ENCODE measurements around the gene HS3ST4.
"Not testable (repeated sequence)": the region's sequence is repeated elsewhere in the genome, so short reads cannot be mapped to it uniquely, and the experiment has no call there.

The HS3ST4 gene

DNA sequence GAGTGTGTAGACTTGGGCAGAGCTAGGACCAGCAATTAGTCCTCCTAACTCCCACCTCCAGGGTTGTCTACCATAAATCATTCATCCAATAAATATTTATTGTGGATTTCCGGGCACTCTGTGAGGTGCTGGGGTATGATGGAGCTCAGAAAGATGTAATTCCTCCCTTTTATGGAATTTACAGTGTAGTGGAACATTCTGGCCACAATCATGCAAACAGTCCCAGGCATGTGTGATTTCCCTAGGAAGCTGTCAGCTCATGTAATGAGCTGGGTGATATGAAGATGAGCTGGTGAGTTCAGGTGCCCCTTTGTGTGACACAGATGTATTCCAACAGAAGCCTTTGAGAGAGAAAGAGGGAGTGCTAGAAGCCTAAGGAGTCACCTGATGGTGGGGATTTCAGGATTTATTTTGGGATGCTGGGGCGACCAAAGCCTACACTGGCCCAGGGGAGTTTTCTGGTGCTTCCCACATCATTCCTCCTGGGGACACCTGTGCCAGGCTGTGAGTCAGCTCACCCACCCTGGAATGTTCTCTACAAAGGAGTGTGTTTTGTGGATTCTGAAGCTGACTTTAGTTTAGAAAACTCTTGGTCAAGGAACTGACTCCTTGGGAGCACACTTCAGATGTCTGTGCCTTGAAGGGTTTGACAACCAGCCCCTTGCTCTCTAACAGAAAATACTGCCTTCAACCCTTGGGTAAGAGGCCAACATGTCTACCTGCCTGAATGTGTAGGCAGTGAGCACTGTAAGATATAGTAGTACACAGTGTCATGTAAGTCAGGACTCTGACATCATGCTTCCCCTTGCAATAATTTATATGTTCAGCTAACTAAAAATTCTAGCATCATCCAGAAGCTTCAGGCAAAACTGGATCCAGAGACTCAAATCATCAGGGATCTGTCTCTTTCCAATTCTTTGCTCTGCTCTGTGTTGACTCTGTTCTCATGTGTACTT is 42.9 kb downstream of the HS3ST4 start:
- no peak for DNase-seq

DNA sequence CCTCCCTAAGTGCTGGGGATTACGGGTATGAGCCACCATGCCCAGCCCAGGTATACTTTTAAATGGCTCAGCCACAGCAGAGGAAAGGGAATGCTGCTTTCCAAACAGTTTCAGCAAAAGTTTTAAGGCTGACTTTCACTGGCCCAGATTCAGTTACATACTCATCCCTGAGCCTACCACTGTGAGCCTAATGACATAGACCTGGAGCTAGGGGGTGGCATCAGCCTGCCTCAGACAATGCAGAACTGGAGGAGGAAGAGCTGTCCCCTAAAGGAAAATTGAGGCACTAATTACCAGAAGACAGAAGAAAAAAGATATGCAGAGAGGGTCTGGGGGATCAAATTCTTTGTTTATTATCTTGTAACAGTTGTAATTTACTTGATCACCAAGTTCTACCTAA is 43.9 kb downstream of the HS3ST4 start:
- no peak for DNase-seq

DNA sequence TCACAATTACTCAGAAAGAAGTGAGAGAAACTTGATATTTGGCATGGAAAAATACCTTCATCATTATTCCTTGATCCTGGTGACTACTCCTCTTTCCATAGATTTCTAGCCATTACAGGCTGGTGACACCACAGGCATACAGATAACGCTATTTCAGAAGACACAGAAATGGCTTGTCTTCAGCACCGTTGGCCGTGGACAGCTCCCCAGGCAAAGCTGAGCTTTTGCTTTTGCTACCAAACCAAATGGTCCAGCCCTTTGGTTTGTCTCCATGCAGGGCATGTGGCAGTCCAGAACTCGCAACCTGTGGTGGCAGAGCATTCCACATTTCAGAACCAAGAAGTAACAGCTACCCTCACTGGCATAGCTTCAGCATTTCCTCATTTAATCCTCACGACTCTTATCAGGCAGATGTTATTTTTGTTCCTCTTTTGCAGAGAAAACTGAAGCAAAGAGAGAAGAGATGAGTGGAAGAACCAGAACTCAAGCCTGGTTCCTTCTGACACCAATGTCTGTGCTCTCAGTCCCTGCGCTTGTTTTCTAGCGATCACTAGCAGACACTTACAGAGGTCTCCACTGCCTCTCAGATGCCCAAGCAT is 55.5 kb downstream of the HS3ST4 start:
- no peak for DNase-seq

DNA sequence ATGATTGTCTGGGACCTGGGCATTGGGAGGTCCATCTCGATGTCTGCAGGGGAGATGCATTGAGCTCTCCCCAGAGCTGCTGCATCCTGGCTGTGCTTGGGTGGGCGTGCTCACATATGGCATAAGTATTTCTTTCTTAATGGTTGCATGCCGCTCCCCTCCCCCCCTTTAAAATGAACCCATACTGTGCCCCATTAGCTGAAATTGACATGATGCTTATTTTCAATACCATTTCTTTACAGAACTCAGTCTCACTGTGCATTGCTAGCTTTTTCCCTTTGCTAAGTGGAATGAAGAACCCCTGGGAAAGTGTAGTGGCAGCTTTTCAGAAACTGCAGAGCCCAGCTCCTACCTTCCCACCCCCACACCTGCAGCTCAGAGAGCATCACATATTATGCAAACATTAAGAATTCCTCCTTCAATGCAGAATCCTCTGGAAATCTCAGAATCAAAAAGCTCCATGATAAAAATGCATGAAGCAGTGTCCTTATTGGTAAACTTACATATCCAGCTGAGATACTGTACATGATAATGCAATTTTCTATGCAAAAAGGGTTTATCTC is 56.4 kb downstream of the HS3ST4 start:
- no peak for DNase-seq

DNA sequence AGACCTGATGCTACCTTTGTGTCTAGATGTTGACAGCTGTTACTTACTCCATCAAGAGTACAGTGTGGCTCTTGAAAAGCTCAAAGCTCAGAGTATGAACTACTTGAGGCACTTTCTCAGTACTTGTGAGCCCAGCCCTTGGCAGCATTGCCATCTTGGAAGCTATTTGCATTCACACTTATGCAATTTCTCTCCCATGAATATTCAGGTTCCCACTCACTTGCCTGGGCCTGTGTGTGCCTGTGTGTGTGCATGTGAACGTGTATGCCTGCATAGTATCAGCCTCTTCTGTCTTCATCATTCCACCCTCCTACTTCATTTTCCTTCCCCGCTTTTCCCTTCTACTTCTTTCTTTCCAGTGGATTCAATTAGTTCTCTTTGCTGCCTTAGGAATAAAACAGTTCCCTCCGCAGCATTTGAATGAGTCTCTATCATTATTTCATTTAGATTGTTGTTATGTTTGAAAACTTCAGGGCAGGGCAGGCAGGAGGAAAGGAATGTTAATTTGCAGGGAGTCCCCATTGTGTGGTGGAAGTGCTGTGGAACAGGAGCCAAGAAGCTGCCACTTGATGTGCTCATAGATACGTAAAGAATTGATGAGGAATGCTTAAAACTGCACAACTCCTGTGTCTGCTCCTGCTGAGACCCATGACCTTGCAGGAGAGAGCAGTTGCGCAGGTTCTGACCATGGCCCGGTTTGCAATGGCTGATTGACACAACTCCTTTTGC is 58.9 kb downstream of the HS3ST4 start:
- no peak for DNase-seq

DNA sequence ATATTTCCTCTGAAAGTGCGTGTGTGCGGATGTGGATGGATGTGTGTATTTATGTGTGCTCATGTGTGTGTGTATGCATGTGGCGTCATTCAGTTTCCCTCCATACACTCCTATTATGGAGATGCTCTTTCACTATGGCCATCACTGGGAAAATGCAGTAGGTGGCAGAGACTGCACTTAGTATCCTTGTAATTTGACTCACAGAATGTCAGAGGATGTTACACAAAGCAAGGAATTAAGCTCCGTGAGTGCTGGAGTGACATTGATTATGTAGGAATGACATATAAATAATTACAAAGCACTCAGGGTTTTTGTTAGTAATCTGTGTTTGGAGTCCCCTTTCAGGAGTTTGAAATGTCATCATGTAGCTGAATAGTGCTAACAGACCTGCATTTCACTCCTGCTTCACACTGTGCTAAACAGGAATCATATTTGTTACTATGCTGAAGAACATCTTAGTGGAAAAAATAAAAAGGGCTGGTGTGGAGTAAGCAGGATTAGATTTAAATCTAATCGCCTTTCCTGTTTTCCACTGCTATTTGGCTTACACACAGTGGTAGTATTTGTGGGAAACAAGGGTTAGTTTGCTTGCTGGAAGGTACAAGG is 59.6 kb downstream of the HS3ST4 start:
- DNase-seq = no peak

DNA sequence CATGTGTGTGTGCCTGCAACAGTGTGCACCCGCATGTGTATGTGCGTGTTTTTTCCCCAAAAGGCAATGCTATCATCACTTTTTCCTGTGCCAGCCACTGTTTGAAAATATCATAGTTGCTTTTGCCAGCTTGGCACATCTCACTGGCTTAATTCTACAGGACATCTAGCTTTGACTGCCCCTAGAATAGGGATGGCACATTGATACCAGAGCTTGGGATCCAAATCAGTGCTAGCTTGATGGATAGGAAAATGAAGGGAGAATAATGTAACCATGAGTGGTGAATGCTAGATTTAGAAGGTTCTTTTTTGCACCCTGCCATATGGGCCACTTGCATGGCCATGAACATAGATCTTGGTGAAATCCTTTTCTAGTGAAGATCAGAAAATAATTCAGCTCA is 72.7 kb downstream of the HS3ST4 start:
- no peak for DNase-seq

DNA sequence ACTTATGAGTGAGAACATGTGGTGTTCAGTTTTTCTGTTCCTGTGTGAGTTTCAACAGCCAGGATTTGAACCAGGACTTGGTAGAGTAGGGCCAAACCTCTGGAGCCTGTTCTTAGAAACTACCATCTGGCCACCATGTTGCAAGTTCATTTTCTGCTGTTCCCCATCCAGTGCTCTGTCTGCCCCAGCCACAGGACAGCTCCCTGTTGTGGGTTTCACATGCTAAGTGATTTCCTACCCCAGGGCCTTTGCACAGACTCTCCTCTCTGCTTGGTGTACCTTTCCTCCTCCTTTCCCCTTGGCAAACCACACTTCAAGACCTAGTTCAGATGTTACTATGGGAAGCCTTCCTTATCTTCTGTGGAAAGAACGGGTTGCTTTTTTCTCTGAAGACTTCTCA is 79.5 kb downstream of the HS3ST4 start:
- DNase-seq = no peak

DNA sequence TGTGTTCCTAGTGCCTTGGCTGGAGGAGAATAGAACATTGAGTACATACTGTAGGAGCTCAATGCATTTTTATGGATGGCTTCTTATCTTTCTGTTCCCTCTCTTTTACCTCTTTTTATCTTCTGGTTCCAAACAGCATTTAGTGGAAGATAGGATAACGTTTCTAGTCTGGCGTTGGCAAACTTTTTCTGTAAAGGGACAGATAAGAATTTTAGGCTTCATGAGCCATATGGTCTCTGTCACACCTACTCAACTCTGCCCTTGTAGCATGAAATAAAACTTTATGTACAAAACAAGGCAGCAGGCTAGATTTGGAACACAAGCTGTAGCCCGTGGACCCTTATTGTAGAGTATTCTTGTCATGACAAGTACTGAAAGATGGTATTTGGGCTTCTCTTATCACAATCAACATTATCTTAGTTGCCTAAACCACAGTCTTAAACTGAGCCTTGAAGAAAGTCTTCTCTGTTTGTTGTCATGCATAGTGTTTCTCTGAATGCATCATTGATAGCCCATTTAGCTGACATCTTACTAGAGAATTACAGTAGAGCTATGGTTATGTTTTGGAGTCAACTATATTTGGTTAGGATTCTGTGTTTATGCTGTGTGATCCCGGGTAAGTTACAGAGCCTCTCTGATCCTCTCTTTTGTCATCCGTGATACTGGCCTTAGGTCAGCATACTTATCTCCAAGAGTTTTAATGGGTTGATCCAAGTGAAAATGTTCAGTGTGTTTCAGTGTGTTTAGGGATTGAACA is 80.2 kb downstream of the HS3ST4 start:
- no peak for DNase-seq

DNA sequence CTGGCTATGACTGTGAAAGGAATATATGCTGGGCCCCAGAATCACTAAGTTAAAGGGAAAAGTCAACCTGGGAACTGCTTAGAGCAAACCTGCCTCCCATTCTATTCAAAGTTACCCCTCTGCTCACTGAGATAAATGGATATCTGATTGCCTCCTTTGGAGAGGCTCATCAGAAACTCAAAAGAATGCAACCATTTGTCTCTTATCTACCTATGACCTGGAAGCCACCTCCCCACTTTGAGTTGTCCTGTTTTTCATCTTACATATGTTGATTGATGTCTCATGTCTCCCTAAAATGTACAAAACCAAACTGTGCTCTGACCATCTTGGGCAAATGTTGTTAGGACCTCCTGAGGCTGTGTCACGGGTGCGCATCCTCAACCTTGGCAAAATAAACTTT is 84.5 kb downstream of the HS3ST4 start:
- DNase-seq = not testable (repeated sequence)

DNA sequence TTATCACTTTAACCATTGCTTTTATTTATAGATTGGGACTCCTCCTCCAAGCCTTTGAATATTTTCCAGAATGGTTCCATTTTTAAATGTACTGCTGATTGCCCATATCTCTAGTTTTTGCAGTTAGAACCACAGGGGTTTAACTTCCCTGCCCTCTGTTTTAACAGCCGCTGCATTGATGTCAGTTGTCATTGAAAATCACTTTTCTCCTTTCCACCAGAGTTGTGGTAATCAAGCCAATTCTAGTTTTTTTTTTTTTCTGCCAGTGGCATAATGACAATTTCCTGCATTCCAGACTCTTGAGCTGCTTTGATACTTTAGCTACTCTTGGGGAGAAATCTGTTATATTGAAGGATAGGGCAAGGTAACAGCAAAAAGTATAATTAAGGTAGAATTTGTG is 91.5 kb downstream of the HS3ST4 start:
- DNase-seq = no peak

DNA sequence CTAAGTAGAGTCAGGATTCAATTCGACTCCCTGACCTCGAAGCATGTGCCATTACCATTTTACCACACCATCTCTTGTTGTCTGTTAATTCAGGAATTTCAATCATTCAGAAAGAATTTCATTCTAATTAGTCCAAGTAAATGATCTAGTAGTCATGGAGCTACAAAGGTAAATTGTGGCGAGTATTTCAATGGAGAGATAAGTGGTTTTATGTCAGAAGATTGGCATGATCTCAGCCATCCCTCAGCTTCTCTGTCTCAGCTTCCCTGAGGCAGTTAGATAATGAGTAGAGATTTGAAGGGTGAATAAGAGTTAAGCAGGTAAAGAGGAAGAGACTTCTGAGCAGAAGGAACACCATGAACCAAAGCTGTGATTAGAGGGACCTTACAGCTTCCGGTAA is 93.6 kb downstream of the HS3ST4 start:
- no peak for DNase-seq

DNA sequence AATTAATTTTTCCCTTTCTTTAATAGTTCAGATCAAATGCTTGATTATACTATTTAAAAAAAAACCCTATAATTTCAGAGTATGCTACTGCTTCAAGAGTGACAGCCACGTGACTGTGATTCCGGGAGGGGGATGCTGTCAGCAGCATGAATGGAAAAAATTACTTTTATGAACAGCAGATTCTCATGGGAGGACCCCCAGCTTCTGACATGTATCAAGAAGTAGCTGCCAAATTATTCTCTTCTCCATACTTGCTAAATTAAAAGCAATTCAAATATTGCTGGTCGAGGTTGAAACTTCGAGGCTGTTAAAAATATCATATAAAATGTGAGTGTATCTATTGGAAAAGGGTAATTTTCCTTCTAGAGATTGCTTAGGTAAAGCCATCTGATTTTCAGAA is 95.0 kb downstream of the HS3ST4 start:
- DNase-seq = no peak

DNA sequence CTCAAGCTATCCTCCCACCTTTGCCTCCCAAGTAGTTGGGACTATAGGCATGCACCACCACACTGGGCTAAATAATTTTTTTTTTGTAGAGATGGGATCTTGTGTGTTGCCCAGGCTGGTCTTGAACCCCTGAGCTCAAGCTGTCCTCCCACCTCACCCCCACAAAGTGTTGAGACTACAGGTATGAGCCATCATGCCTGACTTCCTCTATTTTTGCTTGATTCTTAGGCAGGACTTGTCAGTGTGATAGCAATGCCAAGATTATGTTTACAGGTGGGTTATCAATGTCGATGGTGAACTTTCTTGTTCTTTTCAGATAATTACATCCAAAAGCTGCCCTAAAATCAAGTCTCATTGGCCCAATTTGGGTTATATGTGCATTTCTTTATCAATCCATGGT is 96.9 kb downstream of the HS3ST4 start:
- no peak for DNase-seq

DNA sequence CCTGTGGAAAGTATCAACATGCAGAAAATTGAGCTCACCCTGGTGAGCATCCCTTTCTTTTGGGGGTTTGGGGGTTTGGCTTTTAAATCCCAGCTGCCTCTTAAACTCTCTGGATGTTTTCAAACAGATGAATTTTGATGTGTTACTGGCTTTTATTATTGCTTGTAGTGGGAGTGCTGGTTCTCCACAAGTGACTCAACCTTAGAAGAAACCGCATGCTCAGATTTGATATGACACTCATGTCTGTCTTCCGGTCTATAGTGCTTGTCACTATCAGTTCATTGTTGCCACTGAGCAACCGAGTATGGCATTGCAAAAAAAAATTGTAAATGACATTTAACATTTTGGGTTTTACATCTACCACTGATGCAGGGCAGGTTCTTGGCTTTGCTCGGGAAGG is 104.5 kb downstream of the HS3ST4 start:
- DNase-seq = no peak

DNA sequence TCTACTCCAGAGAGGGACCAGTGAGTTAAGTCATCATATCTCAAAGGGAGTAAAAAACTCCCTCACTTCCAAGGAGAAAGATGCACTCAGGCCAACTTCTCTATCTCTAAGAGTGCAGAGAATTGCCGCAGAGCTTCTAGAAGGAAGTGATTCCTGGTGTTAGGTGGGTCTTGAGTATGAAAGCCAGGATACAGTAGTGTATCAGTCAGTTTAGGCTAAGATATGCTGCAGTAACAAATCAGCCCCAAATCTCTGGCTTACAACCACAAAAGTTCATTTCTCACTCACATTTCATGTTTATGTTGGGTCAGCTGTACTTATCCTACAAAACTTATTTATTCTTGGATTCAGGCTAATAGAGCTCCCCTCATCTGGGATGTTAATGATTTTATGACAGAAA is 106.3 kb downstream of the HS3ST4 start:
- DNase-seq = no peak

DNA sequence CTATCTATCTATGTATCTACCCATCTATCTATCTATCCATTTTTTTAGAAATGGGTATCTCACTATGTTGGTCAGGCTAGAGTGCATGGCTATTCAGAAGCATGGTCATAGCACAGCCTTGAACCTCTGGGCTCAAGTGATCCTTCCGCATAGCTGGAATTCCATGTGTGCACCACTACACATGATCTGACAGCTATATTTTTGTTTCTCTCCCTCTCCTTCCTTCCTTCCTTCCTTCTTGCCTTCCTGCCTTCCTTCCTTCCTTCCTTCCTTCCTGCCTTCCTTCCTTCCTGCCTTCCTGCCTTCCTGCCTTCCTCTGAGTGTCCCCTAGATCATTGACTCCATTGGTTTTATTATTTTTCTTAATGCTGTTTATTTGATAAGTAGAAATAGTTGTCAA is 108.1 kb downstream of the HS3ST4 start:
- no peak for DNase-seq

DNA sequence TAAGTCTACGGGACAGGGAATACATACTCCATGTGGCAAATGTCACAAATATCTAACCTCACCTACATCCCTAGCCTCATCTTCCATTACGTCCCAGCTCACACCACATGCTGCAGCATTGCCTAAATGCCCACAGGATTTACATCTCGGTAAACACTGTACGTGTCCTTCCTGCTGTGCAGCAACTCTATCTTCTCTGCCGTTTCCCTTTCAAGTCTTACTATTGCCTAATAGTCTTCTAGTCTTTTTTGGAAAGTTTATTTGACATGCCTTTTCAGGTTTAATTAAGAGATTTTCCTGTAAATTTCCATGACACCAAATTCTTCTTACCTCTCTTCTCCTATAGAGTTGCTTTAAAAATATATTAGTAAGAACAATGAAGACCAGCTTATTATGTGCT is 120.5 kb downstream of the HS3ST4 start:
- DNase-seq = no peak

DNA sequence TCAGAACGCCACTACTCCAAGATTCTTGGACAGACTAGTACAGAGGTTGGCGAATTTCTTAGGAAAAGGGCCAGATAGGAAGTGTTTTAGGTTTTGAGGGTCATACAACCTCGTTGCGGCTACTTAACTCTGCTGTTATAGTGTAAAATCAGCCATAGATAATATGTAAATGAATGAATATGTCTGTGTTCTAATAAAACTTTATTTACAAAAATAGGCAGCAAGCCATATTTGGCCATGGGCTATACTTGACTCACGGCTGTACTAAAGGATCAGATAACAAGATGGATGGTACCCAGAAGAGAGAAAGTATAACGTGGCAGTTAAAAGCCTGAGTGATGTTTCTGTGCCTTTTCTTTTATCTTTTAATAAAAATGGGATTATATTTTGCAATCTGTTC is 125.5 kb downstream of the HS3ST4 start:
- no peak for DNase-seq

DNA sequence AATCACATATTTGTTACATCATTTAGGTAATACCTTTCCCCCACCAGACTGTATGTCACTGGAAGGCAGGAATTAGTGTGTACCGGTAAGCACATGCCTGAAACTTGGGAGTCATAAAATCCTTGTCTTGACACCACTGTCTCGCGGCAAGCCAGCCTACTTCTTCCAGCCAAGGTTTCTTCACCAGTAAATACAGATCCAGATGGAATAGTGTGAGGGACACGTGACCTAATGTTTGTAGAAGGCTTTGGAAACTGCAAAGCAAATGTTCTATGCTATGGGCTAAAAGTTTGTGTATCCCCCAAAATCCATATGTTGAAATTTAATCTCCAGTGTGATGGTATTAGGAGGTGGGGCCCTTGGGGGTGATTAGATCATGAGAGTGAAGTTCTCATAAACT is 126.1 kb downstream of the HS3ST4 start:
- no peak for DNase-seq

DNA sequence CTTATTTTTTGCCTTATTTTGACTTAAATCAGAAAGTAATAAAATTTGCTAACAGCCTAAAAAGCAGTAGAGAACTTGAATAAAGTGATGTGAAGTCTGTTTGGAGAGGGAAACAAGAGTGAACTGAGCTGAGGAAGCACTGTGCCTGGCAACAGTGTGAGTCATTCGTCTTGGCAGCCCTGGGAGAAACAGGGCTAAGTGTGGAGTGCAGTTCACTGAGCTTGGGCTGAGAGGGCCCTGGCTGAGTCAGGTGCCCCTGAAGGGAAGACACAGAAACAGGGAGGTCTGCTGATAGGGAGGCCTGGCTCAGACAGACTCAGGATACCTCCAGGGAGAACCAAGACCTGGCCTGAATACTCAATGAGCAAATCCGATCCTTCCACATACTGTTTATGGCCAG is 132.1 kb downstream of the HS3ST4 start:
- no peak for DNase-seq

DNA sequence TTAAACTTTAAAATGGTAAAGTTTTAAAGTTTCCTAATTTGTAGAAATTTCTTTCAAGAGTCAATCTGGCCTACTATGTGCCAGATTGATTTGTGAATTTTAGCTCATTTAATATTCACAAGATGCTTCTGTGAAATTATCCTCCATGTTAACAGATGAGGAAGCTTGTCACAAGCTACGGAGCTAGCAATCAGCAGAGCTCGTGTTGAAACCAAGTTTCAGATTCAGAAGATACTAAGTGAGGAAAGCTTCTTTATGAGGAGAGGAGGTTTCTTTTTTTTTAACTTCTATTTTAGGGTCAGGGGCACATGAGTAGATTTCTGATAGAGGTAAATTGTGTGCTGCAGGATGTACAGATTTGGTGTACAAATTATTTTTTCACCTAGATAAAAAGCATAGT is 135.9 kb downstream of the HS3ST4 start:
- DNase-seq = no peak

Data from NCI-H774 (cell line).